Activated CD8-positive, alpha-beta T cell treated with anti-CD3 and anti-CD28 coated beads, Interleukin-2, amount 10 ng/mL, durations not matched to agents 7 days and 5 days (primary cell): ENCODE measurements around the gene STAG2. TPM values are rescaled to one million over a fixed set of nuclear protein-coding genes. Genes with fewer than 3 reads are reported as not detected.
"Not testable (repeated sequence)": the region's sequence is repeated elsewhere in the genome, so short reads cannot be mapped to it uniquely, and the experiment has no call there.

Source experiments
- ATAC-seq: fragments of 150-1000 bp; cut with Tn5 transposase; one replicate; pipeline ENCODE4 v1.10.0; 2021; ENCODE audit warnings: moderate library complexity
- CTCF ChIA-PET: fragments of 350-600 bp; sonication (Branson Sonifier 250); formaldehyde crosslinking; loops from one replicate; lab custom pipeline; 2021; ENCODE audit warnings: antibody characterized with exemption; lab: Charles Lee
- POLR2A ChIA-PET: fragments of 350-600 bp; sonication (Branson Sonifier 250); formaldehyde crosslinking; loops from one replicate; lab custom pipeline; 2021; ENCODE audit warnings: antibody characterized with exemption; lab: Charles Lee
- DNase-seq: peaks from one replicate; pipeline ENCODE4 v3.0.0-alpha.2; 2020
- H3K27ac Mint-ChIP-seq: one replicate; pipeline ENCODE4 v1.8.0; 2021; ENCODE audit warnings: mild to moderate bottlenecking, mixed read lengths
- H3K27me3 Mint-ChIP-seq: one replicate; pipeline ENCODE4 v1.8.0; 2021; ENCODE audit warnings: low read depth, mixed read lengths
- H3K36me3 Mint-ChIP-seq: one replicate; pipeline ENCODE4 v1.8.0; 2021; ENCODE audit warnings: low read depth, mixed read lengths
- H3K4me1 Mint-ChIP-seq: one replicate; pipeline ENCODE4 v1.8.0; 2021; ENCODE audit warnings: low read depth, mixed read lengths
- H3K4me3 Mint-ChIP-seq: one replicate; pipeline ENCODE4 v1.8.0; 2021; ENCODE audit warnings: mild to moderate bottlenecking, mixed read lengths
- H3K9me3 Mint-ChIP-seq: one replicate; pipeline ENCODE4 v1.8.0; 2022; ENCODE audit warnings: mixed read lengths; ENCODE audit not compliant: insufficient read depth
- total RNA-seq, 2 experiments: library from RNA; stranded (reverse); gene quantifications; one replicate each; pipeline ENCODE4 v1.2.3, GENCODE V29; 2021

STAG2 gene
- total RNA-seq, 2 experiments from 2014 or later = 87.3 to 94.9 TPM

DNA sequence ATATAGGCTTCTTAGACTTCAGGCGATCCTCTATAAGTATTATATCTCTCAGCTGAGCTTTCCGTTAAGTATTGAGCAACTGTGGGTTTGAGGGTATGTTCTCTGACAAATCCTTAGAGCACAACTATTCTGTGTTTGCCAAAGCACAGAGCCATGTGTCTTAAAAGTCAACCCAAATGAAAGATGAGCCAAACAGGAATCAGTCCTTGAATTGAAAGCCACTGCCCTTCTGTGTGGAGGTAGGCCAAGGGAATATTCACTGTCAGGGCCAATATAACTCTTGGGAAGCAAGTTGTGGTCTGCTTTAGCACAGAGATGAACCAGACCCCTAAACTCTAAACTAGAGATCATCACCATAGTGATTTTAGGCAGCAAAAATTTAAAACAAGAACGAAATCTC lies 164.0 kb downstream of the STAG2 start:
- ChIA-PET CTCF (no interaction called here), POLR2A (interaction anchor here (0.8 kb wide), 1 partner anchor 37 kb away, joined by 3 read pairs; no protein-coding TSS in a partner anchor)
- Mint-ChIP-seq H3K9me3 (no peaks in the 10 kb centered on the region), H3K4me3 (no peak overlapping the region), H3K27me3 (no peaks in the 10 kb centered on the region), H3K4me1 (no peaks in the 10 kb centered on the region), H3K27ac (no peak overlapping the region), H3K36me3 (no peaks in the 10 kb centered on the region)
- no peak for ATAC-seq
- no peak for DNase-seq

DNA sequence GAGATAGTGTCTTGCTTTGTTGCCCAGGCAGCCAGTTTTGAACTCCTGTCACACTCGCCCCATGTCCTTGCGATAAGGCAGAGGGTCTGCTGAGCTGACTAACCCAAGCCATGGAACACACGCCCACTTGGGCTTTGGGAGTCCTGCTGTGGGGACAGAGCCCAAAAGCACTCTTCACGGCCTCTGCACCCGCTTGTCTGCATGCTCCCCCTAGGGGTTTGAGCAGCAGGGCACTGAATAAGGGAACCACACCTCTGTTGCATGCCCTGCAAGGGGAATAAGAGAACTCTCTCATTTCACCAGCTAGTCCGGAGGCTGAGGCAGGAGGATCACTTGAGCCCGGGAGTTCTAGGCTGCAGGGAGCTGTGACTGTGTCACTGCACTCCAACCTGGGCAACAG lies 166.0 kb downstream of the STAG2 start:
- no peak overlapping the region for H3K4me3 Mint-ChIP-seq
- H3K27me3 Mint-ChIP-seq = no peaks in the 10 kb centered on the region
- no peaks in the 10 kb centered on the region for H3K9me3 Mint-ChIP-seq
- no peak overlapping the region for H3K27ac Mint-ChIP-seq
- no peaks in the 10 kb centered on the region for H3K4me1 Mint-ChIP-seq
- POLR2A ChIA-PET = no interaction called here
- CTCF ChIA-PET = no interaction called here
- no peak for DNase-seq
- no peaks in the 10 kb centered on the region for H3K36me3 Mint-ChIP-seq
- no peak for ATAC-seq

DNA sequence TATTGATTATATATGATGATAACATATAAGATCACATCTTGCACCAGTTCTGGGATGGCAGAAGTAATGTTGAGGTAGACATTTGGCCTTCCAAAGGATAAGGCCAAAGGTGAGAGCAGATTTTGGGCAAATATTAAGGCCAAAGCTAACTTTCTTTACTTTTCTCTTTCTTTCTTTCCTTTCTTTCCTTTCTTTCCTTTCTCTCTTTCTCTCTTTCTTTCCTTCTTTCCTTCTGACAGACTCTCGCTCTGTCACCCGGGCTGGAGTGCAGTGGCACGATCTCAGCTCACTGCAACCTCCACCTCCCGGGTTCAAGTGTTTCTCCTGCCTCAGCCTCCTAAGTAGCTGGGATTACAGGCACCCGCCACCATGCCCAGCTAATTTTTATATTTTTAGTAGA lies 170.9 kb downstream of the STAG2 start:
- H3K27me3 Mint-ChIP-seq, DNase-seq, CTCF ChIA-PET, ATAC-seq, POLR2A ChIA-PET, H3K9me3 Mint-ChIP-seq, H3K4me3 Mint-ChIP-seq, H3K4me1 Mint-ChIP-seq, H3K27ac Mint-ChIP-seq, H3K36me3 Mint-ChIP-seq: not testable (repeated sequence)

DNA sequence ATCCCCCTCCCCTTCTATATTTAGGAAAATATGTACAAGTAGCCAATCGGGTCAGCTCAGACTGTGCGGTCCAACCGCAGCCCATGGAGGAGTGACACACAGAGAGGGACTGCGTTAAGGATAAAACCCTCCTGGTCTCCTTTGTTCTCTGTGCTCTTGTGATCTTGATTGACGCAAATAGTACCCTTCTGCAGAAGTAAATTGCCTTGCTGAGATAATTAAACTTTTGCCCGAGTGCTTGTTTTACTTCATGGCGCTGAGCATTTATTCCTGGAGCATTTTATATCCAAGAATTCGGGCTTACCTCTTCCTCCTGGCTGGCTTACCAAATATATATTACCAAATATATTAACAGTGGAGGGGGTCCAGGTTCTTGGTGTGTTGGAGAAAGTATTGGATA lies 184.2 kb downstream of the STAG2 start:
- Mint-ChIP-seq H3K4me3 (no peak overlapping the region), H3K9me3 (no peaks in the 10 kb centered on the region), H3K27ac (no peak overlapping the region), H3K4me1 (no peaks in the 10 kb centered on the region), H3K36me3 (no peaks in the 10 kb centered on the region), H3K27me3 (no peaks in the 10 kb centered on the region)
- no peak for ATAC-seq
- POLR2A ChIA-PET = no interaction called here
- no peak for DNase-seq
- CTCF ChIA-PET = no interaction called here

DNA sequence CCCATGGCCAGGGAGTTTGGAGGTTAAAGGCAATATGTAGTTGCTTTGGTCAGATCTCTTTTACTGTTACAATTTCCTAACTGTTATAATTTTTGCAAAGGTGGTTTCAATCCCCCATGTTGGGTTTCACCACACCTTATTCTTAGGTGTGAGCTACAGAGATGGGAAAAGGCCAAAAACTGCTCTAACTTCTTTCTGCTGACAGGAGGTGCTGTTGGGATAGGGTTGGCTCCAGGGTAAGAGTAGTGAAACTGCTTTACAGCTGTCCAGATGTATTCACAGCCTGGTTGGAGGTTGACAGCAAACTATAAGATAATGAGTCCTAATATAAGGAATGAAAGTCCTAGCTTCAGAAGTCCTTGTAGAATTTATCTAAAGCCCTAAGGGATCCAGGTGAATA lies 189.7 kb downstream of the STAG2 start:
- H3K4me1 Mint-ChIP-seq = no peaks in the 10 kb centered on the region
- ChIA-PET CTCF (no interaction called here), POLR2A (no interaction called here)
- no peak overlapping the region for H3K27ac Mint-ChIP-seq
- H3K36me3 Mint-ChIP-seq = no peaks in the 10 kb centered on the region
- DNase-seq = no peak
- H3K4me3 Mint-ChIP-seq = no peak overlapping the region
- ATAC-seq = no peak
- H3K9me3 Mint-ChIP-seq = no peaks in the 10 kb centered on the region
- no peaks in the 10 kb centered on the region for H3K27me3 Mint-ChIP-seq

Other genes starting within 250 kb of the STAG2 start
- gene THOC2, start 228.7 kb upstream of the STAG2 start, total RNA-seq = 10 to 100 TPM; 78.9 to 83.4 TPM
- 10 to 100 TPM; 33.9 to 38.0 TPM for gene XIAP, start 101.7 kb upstream of the STAG2 start, total RNA-seq